HS-27A (cell line): Measurements from ENCODE around the gene GPR12.

ENCODE experiments used
- DNase-seq: peaks from one replicate; pipeline ENCODE4 v3.0.0-alpha.2; 2012; ENCODE audit warnings: low read depth, missing footprints

The GPR12 gene, protein sequence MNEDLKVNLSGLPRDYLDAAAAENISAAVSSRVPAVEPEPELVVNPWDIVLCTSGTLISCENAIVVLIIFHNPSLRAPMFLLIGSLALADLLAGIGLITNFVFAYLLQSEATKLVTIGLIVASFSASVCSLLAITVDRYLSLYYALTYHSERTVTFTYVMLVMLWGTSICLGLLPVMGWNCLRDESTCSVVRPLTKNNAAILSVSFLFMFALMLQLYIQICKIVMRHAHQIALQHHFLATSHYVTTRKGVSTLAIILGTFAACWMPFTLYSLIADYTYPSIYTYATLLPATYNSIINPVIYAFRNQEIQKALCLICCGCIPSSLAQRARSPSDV

DNA sequence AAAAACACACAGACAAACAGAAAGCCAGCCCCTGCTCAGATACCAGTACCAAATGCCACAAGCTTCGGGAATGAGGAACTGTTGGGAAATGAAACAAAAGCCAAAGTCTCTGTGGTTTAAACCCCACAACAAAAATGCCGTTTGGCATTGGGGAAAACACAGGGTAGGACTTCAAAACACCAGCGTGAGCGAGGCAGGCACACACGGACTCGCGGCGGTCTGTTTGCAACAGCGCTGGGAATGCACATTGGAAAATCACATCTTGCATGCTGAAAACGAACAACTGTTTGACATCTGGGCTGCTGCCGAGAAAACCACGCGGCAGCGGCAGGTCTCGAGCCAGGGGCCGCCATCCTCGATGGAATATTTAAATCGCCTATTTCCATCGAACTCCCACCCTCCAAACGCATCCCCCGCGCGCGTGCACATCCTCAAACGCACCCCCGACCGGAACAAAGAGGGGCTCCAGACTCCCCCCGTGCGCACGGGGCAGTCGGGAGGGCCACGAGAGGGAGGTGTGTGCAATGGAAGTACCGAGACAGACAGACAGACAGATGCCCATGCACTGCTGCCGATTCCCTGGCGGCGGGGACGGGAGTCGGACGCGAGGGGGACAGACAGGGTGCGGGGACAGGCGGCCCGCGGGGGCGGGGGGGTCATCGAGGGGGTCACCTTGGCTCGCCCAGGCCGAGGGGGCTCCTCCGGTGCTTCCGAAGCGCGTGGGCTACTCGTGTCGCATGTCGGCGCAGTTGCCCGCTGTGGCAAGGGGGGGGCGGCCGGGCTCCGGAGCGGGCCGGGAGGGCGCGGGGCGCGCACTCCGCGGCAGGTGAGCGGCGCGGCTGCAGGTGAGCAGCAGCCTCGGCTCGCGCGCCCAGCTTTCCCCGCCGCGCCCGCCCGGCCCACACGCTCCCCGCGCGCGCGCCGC lies at the start of gene GPR12:
Gene GPR12, minus strand, starts transcription at position 880 of the 925 bp plus-strand sequence. CDS start 959 bp downstream, outside the sequence.
- DNase-seq, result no peak

DNA sequence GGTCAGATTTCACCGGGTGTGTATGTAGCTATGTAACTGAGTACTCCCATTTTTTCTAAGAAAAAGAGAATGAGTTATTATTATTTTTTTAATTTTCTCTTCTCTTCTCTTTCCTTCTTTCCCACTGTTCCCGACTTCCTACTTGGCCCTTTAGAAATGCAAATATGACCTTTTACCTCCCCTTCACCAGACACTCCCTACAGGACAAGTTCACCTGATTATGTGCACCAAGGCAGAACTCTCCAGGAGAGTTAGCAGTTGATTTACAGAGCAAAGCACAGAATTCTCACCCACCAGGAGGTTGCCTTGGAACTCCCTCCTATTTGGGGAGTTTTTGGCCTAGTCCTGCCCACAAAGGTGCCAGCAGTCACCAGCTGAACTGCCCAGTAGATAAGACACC lies 49.5 kb upstream of the GPR12 start:
- no peak for DNase-seq

DNA sequence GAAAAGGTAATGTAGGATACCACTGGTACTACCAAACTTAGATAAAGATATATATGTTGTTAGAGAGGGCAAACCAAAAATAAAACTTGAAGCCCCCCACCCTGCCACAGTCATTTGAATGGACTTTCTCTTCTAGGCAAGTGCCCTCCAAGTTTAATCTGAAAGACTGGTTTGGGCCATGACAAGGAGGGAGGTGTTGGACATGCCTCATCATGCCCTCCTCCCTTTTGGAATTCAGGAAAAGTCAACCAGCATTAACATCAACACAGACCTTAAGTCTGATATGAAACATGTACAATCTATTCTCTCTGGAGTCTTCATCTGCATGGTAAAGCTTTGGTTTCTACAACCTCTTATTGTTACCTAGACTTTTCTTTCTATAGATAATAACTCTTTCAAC lies 46.3 kb upstream of the GPR12 start:
- no peak for DNase-seq

DNA sequence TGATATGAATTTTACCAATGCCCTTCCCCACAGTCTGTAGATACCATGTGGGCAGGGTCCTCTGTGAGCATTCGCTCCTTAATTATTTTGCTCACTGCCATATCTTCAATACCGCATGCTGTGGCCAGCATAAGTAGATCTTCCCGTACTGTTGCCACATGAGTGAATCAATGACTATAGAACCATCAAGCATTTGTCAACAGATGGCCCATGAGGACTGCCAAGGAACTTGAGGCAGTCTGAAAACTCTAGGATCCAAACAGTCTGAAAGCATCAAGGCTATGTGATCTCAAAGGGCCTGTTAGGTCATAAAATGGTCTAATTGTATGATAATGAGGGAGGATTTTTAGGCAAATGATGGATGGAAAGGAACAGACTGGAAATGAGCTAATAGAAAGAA lies 27.4 kb upstream of the GPR12 start:
- no peak for DNase-seq

DNA sequence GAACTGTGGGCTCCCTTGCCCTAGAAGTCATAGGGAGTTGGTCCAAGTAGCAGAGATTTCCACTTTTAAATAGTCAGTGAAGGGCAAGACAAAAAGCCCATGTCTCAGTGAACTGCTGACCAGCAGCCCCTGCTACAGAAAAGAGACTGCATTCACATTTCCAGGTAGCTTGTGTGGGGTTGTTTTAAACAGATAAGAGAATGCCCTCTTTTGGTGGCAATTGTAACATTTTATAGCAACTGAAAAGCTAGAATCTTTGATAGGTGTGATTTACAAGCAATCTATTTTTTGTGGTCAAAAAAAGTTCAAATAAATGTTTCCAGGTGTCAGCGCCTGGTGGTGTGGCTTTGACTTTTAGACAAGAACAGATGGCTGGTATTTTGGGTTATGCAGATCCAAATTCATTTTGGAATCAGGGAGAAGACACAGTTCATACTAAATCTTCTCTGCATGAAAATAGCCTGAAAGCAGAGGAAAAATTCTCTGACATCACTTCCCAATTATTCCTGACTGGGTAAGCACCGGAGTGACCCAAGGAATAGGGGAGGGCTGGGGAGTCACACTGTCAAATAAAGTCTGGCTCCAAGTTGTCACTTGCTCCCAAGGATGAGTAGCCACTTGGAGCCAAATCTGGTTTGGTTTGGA lies 26.2 kb upstream of the GPR12 start:
- DNase-seq, result no peak

DNA sequence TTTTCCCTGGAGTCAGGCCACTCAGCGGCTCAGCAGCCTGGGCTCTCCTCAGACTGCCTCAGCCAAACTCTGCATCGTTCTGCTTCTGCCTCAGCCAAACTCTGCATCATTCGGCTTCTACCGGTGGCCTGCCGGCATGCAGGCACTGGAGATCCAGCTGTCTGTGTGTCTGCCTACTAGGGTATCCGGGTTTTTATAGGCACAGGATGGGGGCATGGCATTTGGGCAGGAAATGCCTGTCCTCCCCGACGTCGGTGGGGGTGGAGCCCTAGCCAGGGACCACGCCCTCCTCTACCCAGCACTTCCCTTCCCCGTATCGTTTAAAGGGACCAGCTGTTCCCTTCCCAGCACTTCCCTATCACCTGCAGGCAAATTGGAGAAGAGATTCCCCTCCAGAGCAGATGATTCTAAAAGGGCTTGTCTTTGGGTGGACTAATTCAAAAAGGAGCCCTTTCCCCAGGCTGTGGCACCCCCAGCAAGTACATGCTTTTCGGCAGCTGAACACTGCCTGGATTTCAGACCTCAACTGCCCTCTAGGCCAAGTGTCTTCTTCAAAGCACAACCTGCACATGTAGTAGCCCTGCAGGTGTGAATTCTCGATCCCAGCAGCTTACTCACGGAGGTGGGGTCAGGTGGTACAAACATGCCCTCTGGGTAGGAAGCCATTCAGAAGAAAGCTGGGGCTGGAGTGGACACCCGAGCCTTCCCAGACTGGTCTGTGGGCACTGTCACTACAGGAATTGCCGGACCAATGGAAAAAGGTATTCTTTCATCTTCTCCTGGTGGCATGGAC lies 25.4 kb upstream of the GPR12 start:
- DNase-seq, result no peak

DNA sequence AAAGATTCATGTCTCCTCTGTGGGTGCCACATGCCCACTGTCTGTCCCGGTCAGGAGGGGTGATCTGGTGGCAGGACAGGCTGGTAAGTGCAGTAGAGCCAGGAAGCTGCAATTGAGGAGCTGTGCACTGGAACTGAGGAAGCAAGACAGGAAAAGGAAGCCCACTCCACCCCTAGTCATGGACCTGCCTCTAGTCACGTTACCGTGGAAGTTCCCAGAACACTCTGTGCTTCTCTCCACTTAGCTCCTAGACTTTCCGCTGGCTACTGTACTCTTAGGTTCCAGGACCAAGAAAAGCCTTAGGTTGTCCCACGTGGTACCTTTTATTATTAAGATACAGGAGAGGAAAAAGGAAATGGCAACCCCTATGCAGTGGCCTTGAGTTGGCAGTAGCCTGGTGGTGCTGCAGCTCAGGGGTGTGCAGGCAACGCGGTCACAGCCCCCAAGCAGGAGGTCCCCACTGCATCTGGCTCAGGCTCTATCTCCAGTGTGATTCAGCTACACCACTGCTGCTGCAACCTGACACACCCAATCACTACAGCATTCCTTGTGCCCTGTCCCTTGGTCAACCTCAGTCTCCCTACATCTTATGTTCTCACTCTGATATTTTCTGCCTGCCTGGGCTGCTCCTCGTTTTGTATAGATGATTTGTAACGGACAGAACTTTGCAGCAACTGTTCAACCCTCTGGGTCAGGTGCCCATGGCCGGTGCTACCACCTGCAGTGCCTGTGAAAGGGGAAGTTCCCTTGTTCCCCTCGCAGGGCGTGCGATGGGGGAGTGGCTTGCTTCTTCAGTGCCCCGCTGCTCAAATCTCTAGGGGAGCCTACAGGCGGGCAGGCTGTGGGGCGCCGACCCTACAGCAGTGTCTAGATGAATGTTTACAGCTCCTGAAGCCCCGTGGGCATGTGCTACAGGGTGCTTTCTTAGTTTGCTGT lies 24.4 kb upstream of the GPR12 start:
- DNase-seq, result no peak

DNA sequence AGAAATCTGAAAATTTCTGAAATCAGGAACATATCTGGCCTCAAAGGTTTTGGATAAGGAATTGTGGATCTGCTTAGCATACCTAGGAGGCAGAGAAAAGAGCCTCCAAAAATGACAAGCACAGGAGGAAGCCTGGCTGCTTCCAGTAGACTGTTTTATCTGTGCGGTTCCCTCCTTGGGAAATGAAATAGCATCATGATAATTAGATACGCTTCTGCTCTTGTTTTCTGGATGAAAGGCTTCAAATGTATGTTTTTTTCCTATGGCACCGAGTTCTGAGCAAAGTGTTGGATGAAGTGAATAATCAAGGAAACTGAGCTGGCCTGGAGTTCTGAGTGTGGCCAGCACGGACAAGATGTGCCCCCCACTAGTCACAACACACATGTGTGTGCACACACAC lies 19.8 kb upstream of the GPR12 start:
- DNase-seq, result no peak

DNA sequence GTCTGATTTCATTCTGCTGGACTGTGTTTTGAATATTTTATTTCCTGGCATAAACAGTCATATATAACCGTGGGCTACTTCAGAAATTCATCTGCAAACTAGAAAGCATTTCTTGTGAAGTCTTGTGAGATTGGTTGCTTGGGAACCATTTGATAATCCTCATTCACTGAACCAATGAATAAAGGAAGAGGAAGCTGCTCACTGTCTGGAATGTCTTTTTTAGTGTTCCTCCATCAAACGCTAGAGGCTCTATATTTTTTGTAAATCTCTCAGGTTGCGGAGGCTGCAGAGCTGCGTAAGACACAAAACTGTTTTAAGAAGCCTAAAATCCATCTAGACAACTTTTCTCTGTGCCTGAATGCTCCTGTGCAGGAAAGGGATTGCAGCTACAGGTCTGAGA lies 18.7 kb upstream of the GPR12 start:
- DNase-seq, result no peak

DNA sequence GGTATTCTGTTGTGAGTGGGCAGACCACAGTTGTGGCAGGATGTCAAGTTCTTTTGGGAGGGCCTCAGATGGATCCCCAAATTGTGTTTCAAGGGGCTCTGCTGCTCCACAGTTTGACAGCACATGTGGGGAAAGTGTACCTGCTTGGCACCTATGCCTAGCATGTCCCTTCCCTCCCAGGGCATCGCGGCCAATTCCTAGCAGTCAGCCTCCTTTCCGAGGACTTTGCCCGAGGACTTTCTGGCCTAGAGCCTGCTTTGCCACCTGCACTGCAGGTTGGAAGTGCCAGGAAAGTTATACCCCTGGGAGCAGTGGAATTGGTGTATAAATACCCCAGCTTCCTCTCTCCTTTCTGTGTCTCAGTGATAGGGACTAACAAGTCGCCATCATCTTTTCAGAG lies 11.9 kb upstream of the GPR12 start:
- DNase-seq, result no peak

DNA sequence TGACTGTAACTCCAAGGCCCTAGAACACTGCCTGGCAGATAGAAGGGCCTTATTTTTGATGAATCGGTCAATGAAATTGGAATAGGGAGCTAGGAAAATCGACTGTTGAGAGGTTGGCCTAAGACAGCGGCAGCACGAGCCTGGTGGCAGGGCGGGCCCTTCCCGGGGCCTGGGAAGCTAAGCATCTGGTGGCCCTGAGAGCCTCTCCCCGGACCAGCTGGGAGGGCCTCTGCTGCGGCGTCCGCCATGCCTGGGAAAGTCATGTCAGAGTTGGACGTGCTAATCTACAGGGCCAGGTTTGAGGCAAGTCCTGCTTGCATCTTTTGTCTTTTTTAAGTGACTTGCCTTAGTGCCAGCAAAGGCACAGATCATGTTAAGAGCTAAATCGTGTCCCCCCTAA lies 11.2 kb upstream of the GPR12 start:
- no peak for DNase-seq

DNA sequence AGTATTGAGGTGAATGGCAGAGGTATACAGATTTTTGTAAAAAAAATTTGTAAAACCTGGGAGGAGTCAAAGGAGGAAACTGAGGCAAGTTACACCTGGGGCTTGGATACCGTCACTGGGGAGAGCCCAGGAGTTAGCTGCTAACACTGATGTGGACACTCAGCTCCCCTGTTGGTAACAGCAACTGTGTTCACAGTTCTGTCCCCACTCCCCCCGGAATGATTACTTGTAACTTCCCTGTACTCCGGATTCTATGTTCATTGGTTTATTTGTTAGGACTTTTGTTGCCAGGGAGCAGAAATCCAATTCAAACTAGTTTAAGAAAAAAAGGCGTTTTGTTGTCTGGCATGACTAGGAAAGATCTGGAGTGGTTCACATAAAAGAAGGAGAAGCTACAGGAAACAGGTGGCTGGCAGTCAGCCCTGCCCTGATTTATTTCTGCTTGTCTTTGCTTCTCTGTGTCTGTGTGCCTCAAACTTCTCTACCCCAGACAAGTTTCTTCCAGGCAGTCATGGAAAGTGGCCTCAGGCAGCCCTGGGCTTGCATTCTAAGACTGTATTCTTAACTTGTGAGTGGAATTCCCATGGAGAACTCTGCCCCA lies 2.3 kb upstream of the GPR12 start:
- DNase-seq, result no peak

DNA sequence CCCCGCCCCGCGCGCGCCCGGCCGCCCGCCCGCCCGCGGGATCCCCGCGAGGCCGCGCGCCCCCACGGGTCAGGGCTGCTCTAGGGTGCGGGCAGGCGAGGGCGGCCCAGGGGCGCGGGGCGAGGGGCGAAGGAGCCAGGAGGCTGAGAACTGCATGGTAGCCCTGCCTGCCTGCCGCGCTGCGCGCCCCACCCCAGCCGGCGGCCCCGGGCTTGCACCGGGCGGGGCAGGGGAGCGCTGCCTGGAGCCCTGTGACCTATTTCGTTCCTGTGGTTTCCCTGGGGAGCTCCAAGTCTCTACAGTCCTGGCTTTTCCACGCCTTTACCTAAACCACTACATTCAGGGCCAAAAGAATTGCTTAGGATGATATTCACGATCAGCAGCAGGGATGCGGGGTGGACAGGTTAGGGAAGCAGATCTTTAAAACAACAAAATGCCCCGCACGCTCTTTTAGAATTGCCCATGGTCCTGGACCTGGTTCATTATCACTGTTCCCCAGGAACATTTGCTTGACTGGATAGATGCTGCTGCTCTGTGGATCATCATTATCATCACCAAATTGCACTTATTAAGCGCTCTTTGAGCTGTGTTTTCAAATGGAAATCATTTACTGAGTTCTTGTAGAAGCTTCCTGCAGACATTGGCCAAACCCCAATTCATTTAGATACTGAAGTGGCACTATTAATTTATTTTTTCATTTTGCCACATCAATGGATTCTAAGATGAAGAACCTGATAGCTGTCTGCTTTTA lies 421 bp upstream of the GPR12 start:
- no peak for DNase-seq

DNA sequence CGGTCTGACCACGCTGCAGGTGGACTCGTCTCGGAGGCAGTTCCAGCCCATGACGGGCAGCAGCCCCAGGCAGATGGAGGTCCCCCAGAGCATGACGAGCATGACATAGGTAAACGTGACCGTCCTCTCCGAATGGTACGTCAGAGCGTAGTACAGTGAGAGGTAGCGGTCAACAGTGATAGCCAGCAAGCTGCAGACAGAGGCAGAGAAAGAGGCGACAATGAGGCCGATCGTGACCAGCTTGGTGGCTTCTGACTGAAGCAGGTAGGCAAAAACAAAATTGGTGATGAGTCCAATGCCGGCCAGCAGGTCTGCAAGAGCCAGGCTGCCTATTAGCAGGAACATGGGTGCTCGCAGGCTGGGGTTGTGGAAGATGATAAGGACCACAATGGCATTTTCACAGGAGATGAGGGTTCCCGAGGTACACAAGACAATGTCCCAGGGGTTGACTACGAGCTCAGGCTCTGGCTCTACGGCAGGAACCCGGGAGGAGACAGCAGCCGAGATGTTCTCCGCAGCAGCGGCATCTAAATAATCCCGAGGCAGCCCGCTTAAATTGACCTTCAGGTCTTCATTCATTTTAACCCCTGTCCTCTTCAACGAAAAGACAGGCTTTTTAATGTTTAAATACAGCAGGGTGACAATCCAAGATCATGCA lies 1.2 kb downstream of the GPR12 start:
- DNase-seq, result no peak

DNA sequence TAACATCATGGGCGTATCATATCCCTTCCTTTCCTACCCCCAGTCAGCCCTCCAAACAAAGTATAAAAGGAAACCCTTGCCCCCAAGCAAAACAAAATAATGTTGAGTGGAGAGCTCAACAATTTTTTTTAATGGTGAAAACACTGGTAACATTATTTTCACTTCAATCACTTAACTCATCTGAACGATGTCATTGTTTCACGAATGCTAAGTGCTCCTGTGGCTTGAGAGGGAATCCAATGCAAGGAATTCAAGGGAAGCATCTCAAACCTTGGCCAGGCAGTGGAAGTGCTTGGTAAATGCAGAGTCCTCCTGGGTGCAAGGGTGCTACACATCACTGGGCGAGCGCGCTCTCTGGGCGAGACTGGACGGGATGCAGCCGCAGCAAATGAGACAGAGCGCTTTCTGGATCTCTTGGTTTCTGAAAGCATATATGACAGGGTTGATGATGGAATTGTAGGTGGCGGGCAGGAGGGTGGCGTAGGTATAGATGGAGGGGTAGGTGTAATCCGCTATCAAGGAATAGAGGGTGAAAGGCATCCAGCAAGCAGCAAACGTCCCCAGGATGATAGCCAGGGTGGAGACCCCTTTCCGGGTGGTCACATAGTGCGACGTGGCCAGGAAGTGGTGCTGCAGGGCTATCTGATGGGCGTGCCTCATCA lies 2.0 kb downstream of the GPR12 start:
- no peak for DNase-seq

DNA sequence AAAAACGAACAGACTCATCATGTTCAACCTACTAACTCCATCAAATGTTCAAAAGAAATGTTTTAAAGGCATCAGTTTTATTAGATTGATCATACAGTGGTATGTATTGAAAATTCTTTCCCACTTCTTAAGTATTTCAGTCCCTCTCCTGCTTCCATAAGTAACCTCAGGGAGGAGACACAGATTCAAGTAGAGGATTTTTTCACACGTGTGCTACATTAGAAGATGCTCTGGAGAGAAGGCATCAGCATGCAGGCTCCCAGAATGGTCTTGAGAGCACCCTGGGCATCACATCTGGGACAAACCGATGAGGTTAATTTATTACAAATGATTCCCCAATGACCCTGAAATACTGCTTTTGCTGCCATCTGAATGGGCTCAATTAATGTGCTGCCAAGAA lies 3.6 kb downstream of the GPR12 start:
- no peak for DNase-seq

DNA sequence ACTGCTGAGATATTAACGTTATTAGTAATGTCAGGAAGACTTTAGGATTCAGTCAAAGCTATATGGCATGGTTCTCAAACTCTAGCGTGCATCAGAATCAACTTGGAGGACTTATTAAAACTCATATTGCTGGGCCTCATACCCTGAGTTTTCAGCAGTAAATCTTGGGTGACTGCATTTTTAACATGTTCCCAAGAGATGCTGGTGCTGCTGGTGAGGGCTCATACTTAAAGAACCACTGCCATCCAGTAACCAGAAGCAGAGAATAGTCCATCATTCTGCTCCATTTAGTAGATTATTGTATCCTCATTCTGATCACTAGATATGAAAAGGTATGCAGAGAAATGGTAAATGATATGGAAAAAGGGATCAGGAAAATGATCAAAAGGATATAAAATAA lies 7.9 kb downstream of the GPR12 start:
- no peak for DNase-seq

DNA sequence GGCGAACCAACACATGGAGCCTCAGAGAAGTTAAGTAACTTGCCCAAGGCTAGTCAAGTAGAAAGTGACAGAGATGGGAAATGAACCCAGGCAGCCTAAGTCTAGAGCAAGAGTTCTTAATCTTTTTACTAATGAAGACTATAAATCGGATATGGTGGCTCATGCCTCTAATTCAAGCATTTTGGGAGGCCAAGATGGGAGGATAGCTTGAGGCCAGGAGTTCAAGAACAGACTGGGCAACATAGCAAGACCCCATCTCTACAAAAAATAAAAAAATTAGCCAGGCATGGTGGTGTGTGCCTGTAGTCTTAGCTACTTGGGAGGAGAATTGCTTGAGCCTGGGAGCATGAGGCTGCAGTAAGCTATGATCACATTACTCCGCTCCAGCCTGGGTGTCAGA lies 10.7 kb downstream of the GPR12 start:
- DNase-seq, result no peak

DNA sequence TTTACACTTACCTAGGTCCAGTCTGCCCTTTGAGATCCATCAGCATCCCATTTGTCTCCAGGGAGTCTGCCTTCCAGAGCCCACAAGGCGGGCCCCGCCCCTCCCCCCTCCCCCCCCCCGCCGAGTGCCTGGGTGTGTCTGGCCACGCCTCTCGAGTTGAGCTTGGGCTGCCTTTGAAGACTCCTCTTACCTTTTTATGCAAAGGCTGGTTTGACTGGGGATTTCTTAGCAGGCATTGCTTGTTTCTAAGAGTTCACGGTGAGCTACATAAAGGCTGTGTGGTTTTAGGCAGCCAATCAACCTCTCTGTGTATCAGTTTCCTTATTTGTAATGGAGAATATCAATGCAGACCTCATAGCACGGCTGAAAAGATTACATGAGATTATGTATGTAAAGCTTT lies 11.3 kb downstream of the GPR12 start:
- no peak for DNase-seq
